GM12875 (cell line): ENCODE results near the gene ABCA7.

Experiments
- H3K4me3 ChIP-seq: one replicate; pipeline ENCODE4 v1.5.1; 2011; ENCODE audit warnings: low read depth, low read length, control low read depth
- TF ChIP-seq, protein P1 (sequence below): IDR thresholded peaks from 2 replicates; pipeline ENCODE4 v1.5.1; 2011; ENCODE audit warnings: low read depth, mild to moderate bottlenecking, control low read depth, inconsistent platforms, low read length, moderate library complexity, borderline replicate concordance; ENCODE audit not compliant: insufficient read depth

Gene ABCA7

GRCh38 chr19:1014161-1015060 is 25.5 kb upstream of the ABCA7 start:
- TF ChIP-seq, protein P1, sequence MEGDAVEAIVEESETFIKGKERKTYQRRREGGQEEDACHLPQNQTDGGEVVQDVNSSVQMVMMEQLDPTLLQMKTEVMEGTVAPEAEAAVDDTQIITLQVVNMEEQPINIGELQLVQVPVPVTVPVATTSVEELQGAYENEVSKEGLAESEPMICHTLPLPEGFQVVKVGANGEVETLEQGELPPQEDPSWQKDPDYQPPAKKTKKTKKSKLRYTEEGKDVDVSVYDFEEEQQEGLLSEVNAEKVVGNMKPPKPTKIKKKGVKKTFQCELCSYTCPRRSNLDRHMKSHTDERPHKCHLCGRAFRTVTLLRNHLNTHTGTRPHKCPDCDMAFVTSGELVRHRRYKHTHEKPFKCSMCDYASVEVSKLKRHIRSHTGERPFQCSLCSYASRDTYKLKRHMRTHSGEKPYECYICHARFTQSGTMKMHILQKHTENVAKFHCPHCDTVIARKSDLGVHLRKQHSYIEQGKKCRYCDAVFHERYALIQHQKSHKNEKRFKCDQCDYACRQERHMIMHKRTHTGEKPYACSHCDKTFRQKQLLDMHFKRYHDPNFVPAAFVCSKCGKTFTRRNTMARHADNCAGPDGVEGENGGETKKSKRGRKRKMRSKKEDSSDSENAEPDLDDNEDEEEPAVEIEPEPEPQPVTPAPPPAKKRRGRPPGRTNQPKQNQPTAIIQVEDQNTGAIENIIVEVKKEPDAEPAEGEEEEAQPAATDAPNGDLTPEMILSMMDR = no peak
- H3K4me3 ChIP-seq = no peak overlapping the region

DNA sequence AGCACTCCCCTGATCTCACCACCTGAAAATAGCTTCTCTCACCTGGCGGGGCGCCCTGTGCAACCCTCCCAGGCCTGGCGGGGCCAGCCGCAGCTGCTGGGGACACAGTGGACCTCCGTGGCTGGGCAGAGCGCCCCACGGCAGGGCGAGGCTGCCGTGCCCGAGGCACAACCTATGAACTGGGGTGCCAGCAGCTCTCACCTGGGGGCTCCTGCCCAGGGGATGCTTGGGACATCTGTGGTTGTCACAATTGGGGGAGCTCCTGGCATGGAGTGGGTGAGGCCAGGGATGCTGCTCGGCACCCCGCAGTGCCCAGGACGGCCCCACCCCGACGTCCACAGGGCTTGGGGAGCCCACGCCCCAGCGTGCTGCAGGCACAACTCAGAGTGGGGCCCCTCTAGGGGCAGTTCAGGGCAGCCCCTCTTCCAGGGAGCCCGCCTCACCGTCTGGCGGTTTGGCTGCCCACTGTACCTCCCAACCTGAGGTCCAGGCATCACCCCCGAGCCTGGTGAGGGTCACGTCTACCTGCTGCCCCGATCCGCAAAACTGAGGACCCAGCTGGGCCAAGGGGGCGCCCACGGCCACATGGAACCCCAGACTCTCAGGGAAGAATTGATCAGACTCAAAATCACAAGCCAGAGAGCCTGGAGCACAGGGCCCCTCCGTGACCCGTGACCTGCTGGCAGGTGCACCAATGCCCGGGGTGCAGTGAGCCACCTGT is 24.7 kb upstream of the ABCA7 start:
- TF ChIP-seq, protein P1 = no peak
- no peak overlapping the region for H3K4me3 ChIP-seq

- H3K4me3 ChIP-seq = no peak overlapping the region
- TF ChIP-seq, protein P1 = no peak
Observed at GRCh38 chr19:1015782-1016646, 23.9 kb upstream of the ABCA7 start.

GRCh38 chr19:1016647-1017114 is 23.2 kb upstream of the ABCA7 start:
- TF ChIP-seq, protein P1 = no peak
- no peak overlapping the region for H3K4me3 ChIP-seq

GRCh38 chr19:1017115-1017905 is 22.6 kb upstream of the ABCA7 start:
- TF ChIP-seq, protein P1 = no peak

GRCh38 chr19:1017906-1018305 is 22.0 kb upstream of the ABCA7 start:
- no peak overlapping the region for H3K4me3 ChIP-seq
- TF ChIP-seq, protein P1 = no peak

More at GRCh38 chr19:1017115-1017905, 22.6 kb upstream of the ABCA7 start:
- H3K4me3 ChIP-seq = no peak overlapping the region
